ENCODE measurements around the gene LSG1.
"Not testable (repeated sequence)": the region's sequence is repeated elsewhere in the genome, so short reads cannot be mapped to it uniquely, and the experiment has no call there.

The LSG1 gene

DNA sequence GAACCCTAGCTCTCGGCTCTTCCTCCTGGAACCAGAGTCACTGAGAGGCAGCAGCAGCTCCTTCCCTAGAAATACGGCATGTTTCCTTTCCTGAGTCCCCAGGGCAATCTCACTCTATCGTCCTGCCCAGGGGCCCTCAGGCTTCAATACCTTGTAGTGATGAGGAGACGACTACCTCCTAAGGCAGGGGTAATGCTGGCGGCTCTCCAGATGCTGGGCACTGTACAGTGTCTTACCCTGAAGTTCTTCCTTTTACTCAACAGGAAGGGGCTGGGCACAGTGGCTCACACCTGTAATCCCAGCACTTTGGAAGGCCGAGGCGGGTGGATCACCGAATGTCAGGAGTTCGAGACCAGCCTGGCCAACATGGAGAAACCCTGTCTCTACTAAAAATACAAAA is 52.2 kb downstream of the LSG1 start:
- no peak for DNase-seq (ENCODE audit: low read depth in 4 of 4, low spot score in 1 of 4)

DNA sequence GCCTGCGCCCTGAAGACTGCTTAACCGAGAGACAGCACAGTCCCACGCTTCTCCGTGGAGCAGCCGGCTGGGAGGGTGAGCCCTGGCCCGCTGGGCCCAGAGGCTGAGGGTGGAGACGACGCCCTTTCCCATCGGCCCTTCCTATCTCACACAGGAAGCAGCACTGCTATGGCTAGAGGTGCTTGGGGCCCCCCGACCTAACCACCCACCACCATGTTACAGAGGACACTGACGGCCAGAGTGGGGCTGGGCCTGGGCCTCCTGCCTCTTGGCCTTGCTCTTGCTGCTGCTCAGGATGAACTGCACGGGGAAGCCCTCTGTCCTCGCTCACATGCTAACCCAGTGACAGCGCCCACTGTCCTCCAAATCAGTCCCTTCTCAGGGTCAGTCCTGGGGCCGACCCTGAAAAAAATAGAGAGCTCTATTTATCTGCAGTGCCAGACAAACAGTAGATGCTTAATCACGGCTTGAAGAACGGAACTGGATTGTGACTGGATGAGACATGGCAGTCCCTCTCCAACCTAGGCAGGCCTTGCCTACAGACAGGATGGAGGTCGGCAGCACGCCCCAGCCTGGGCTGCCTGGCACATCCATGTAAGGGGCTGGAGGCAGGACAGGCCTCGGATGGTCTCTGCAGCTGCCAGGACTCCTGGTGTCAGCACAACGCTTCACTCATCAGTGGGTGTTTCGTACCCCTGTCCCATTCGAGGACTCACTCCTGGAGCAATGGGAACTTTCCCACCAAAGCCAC is 53.0 kb downstream of the LSG1 start:
- no peak for DNase-seq (ENCODE audit: low read depth in 4 of 4, low spot score in 1 of 4)

DNA sequence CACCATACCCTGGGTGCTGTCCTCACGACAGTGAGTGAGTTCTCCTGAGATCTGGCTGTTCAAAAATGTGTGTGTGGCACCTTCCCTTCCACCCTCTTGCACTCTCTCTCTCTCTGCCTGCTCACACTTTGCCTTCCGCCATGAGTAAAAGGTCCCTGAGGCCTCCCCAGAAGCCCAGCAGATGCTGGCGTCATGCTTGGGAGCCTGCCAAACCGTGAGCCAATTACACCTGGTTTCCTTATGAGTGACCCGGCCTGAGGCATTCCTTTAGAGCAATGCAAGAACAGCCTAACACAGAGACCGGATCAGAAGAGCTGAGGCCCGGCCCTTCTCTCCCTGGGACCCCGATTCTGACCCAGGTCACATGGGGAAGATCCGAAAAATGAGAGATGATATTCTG is 54.2 kb downstream of the LSG1 start:
- no peak for DNase-seq (ENCODE audit: low read depth in 4 of 4, low spot score in 1 of 4)

DNA sequence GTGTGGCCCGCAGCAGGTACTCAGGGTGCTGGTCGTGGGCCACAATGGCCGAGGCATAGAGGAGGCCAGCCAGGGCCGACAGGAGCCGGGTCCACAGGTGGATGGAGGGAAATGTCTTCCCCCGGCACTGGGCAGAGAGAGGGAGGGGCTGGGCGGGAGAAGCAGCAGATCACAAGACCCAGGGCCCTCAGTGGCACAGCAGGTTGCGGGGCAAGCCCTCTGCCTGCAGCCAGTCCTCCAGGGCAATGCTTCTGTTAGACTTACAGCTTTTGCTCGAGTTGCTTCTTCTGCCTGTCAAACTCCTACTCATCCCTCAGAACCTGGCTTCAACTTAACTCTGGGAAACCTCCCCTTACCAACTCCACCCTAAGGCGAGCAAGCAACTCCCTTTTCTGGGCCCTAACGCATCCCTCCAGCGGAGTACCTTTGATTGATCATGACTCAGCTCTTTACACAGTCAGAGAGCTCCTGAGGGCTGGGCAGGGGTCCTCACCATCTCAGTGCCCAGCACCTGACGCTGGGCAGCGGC is 54.8 kb downstream of the LSG1 start:
- no peak for DNase-seq (ENCODE audit: low read depth in 4 of 4, low spot score in 1 of 4)

DNA sequence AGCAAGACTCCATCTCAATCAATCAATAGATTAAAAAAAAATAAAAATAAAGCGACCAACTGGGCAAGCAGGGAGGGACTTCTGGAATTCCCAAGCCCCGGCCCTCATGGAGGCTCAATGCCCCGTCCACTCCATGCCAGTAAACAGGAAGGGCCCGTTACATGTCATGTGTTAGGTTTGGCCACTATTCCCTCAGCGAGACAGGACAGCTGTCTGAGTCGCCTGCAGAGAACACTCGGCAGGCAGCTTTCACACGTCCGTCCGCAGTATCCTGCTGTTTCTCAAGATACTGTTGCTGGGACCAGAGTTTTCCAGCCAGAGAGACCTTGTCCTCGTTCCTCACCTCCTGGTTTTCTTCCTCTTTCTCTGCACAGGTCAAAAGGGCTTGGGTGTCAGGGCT is 56.8 kb downstream of the LSG1 start:
- DNase-seq (ENCODE audit: low read depth in 4 of 4, low spot score in 1 of 4) = no peak

DNA sequence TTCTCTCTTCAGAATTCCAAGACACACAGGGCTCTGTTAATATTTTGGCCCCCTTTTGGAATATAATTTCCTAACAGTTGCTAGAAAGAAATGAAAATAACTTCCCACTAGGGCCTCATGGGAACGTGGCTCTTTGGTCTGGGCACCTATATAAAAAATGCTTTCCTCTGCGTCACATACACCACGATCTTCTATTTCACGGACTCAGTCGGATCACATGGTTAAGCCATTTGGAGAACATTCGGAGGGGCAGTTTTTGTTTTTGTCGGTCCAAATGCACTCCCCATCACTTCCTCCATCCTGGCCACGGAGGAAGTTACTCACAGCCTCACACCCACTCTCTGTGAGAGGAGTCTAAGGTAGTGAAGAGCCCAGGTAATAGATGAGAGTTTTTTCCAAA is 59.8 kb downstream of the LSG1 start:
- no peak for DNase-seq (ENCODE audit: low read depth in 4 of 4, low spot score in 1 of 4)

DNA sequence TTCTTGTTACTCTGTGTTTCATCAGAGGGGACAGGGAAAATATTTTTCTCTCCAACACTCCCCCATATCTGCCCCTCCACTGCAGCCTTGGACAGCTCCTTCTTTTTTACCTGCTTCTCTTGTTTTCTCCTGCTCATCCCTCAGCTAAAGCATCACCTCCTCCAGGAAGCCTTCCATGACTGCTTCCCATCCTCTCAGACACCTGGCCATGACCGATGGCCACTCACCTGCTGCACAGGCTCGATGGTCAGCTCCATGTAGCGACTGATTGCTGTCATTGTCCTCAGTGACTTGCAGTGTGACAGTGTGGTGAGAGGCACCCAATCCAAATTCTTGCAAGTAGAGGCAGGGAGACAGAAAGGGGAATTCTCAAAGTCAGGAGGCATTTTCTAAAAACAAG is 61.3 kb downstream of the LSG1 start:
- DNase-seq (ENCODE audit: low read depth in 4 of 4, low spot score in 1 of 4) = no peak

DNA sequence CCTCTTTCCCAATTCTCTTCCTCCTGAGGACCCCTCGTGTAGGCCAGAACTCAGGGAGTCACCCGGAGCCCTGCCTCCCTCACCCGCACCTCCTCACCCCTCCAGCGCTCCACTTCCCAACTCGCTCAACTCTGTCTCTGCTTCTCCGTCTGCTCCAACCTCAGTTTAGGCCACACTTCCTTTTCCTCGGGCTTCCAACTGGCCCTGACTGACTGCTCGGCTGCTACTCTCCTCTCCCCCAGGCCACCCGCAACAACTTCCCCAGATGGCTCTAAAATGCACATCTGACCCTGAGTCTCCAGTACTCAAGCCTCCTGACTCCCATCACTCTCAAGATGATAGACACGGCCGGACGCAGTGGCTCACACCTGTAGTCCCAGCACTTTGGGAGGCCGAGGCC is 62.4 kb downstream of the LSG1 start:
- DNase-seq (ENCODE audit: low read depth in 4 of 4, low spot score in 1 of 4) = no peak

DNA sequence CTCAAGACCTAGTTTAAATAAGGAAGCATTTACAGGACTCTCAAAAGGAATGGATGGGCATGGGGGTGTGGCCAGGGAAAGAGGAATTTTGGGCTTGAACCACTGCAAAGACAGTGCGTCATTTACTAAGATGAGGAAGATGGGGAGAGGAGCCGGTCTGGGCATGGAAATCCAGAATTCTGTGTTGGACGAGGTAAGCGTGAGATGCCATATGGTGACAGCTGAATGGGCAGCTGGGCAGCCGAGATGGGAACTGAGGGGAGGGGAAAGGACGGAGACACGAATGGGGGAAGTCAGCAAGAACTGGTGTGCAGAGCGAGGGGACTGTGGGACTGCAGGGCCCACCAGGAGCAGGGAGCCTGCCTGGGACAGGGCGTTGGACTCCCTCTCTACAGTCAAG is 63.0 kb downstream of the LSG1 start:
- DNase-seq (ENCODE audit: low read depth in 4 of 4, low spot score in 1 of 4) = no peak

DNA sequence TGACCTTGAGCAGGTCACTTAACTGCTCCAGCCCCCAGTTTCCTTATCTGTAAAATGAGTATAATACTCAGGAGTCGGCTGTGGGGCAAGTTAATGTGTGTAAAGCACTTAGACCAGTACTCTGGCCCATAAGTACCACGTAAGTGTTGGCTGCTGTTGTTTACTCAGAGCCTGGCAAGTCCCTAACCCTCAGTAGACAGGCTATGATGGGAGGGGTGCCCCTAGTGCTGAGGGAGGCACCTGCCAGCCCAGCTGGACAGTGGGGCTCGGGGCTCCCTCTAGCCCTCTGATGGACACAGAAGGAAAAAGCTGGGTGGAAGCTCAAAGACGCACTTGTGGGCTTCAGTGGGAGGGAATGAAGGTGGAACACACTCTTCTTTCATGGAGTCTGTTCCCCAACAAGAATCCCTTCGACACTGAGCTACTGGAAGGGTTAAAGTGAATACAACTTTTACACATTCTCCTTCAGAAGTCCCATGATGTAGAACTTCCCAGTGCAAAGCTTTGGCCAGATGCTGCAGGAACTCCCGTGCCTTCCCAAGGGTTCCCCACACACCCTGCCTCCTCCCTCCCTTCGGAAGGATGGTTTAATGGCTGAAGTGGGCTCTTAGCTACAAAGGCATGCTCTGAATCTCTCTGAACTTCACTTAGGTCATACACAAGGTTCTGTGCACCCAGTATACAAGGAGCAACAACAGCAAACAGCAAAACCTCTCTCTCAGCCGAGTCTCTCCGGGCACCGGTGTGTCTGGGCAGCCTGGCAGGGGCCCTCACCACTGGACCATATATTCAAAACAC is 64.2 kb downstream of the LSG1 start:
- DNase-seq (ENCODE audit: low read depth in 4 of 4, low spot score in 1 of 4) = no peak

DNA sequence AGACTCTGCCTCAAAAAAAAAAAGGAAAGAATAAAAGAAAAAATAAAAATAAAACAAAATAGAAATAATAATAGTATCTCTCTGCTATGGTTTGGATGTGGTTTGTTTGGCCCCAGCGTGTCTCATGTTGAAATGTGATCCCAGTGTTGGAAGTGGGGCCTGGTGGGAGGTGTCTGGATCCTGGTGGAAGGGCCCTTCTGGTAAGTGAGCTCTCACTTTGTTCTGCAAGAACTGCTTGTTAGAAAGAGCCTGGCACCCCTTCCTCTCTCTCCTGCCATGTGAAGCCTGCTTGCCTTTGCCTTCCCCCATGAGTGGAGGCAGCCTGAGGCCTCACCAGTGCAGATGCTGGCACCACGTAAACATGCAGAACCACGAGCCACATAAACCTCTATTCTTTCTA is 65.0 kb downstream of the LSG1 start:
- DNase-seq (ENCODE audit: low read depth in 4 of 4, low spot score in 1 of 4) = no peak

DNA sequence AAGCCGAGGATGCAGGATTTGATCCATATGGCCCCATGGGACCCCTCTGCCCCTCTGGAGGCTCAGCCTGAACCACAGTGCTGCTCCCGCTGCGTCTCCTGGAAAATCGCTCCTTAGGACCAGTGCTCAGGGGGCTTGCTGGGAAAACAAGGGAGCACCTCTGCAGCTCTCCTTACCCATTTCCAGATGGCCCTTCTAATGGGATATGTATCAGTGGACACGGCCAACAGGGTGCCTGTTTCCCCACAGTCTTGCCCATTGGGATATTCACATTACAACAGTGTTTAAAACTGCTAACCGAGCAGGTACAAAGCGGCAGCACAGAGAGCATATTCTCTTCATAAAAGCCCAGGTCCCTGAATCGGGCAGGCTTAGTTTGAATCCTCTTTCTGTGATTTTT is 65.8 kb downstream of the LSG1 start:
- no peak for DNase-seq (ENCODE audit: low read depth in 4 of 4, low spot score in 1 of 4)

DNA sequence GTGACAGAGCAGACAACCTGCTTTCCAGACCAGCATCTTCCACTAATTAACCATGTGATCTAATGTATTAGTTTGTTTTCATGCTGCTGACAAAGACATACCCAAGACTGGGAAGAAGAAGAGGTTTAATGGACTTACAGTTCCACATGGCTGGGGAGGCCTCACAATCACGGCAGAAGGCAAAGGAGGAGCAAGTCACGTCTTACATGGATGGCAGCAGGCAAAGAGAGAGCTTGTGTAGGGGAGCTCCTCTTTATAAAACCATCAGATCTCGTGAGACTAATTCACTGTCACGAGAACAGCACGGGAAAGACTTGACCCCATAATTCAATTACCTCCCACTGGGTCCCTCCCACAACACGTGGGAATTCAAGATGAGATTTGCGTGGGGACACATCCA is 66.7 kb downstream of the LSG1 start:
- DNase-seq (ENCODE audit: low read depth in 4 of 4, low spot score in 1 of 4) = not testable (repeated sequence)

DNA sequence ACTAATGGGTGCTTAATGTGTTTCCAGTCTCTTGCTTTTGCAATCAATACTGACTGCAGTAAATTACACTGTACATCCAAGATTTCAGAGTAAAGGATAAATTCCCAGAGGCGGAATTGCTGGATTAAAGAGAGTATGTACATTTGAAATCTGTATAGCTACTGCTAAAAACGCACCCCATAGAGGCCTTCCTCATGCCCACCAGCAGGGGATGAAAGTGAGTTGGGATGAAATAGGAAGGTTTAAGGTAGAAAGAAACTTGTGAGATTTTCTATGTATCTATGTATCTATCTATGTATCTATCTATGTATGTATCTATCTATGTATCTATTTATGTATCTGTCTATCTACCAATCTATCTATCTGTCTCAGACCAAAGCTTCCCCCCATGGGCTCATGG is 67.2 kb downstream of the LSG1 start:
- DNase-seq (ENCODE audit: low read depth in 4 of 4, low spot score in 1 of 4) = no peak

DNA sequence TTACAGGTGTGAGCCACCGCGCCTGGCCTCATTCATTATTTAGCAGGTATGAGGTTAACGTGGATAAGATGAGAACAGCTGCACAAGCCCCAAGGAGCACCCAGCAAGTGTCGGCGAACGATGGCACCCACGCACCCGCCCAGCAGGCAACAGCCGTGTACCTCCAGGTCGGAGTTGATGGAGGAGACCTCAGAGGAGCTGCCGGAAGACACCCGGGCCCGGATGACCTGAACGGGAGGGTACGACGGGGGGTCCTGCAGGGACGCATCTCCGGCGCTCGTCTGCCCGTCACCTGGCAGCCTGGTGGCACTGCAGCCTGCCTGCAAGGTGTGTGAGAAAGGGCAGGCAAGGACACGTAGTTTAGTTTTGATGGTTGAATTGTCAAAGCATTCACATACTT is 67.9 kb downstream of the LSG1 start:
- no peak for DNase-seq (ENCODE audit: low read depth in 4 of 4, low spot score in 1 of 4)

DNA sequence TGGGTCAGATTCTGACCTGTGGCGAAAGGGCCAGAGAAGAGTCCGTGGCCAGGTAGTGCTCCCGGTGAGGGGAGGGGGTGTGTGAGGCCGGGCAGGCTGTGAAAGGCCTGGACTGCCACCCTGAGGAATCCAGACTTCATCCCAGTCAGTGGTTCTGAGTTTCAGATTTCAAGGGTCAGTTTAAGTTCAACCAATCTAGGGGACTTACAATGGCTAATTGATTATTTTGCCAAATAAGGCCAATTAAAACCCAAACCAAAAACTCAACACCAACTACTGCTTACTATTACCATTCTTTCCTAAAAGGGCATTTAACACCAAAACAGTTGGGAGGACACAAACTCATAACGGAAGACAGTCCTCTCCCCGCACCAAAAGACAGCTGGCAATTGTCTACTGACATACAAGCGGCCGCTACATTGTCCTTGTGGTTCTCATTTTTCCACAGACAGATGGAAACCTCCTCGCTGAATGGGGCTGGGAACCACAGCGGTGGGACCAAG is 69.3 kb downstream of the LSG1 start:
- DNase-seq (ENCODE audit: low read depth in 4 of 4, low spot score in 1 of 4) = no peak

DNA sequence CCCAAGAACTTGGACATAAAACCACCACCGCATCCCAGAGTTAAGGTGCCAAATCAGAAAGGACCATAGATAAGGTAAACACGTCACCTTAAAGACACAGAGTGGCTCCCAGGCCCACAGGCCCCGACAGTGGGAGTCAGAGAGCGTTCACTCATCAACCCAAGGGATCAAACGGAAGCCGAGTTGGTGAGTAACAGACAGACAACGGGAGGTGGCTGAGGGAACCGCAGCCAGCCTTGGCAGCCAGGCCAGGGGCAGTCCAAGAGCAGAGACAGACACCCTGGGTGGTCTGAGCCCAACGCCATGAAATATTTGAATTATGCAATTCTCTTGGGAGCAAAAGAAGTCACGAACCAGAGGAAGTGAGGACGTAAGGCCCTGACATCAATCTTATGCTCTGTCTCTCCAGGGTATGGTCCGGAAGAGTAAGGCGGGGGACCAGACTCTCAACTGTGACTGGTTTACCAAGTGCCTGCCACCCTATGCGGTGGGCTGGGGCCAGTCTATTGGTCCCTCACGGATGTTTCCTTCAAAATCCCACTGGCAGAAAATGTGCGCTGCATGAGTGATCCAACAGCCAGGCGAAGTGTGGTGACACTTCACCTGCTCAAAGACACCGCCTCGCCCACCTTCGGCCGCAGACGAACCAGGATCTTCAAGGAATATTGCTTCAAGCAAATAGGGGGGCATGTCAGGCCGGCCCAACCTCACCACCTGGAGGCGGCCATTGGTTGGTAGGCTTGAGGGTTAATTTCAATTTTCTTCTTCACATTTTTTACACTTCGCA is 73.0 kb downstream of the LSG1 start:
- DNase-seq (ENCODE audit: low read depth in 4 of 4, low spot score in 1 of 4) = no peak

DNA sequence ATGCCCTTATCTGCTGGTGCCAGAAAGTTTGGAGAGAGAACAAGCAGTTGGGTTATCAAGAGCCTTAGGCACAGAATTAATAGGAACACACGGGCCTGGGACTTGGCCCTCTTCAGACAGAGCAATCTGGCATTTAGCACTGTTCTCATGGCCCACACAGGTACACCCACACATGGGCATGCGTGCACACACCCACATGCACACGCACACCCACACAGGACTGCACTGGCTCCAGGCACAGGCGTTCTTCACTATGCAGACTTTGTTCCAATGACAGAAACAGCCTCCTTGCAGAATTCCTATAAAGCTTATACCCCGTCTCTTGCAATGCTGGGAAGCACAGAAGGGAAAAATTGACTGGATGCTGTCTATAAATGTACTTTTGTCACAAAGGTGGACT is 75.1 kb downstream of the LSG1 start:
- no peak for DNase-seq (ENCODE audit: low read depth in 4 of 4, low spot score in 1 of 4)

DNA sequence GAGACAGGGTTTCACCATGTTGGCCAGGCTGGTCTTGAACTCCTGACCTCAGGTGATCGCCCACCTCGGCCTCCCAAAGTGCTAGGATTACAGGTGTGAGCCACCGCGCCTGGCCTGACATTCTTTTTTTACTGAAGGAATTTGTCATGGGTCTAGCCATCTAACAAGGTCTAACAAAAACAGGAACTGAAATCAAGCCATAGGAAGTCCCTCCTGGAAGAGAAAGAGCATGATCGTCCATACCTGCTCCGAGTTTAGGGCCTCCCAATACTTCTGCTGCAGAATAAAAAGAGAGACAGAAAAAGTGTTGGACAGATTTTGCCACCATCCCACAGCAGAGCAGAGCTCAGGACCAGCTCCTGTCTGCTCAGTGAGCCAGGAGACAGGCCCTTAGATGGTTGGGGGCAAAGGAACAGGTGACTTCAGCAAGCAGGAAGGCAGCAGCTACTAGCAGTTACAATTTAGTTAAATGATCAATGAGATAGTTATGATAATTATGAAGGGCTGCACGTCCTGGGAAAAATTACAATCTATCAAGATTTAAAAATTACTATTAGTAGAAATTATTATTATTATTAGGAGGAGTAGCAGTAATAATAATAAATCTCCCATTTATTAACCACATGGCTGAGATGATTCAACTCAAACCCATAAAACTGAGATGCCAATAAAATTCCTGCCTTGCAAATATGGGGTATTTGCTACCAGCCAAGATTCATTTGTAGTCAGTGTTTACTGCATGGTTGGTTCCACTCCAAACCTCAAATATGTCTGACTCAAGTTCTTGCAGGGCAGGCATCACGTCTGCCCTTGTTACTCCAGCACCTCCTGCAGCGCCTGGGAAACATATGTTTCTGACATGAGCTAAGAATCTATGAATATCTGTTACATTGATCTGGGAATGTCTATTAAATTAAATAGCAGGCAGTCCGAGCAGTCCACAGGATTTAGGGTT is 78.9 kb downstream of the LSG1 start:
- DNase-seq (ENCODE audit: low read depth in 4 of 4, low spot score in 1 of 4) = no peak

All from stimulated activated CD4-positive, alpha-beta T cell treated with anti-CD3 and anti-CD28 coated beads, Interleukin-1b, Interleukin-23, amount 100 ng/mL, for 24 hours (primary cell).